NCI-H1092 (cell line): ENCODE results near the gene NDFIP2.
"Not testable (repeated sequence)": the region's sequence is repeated elsewhere in the genome, so short reads cannot be mapped to it uniquely, and the experiment has no call there.

Experiments used
- DNase-seq: peaks from one replicate; lab custom pipeline; 2025; lab: John Stamatoyannopoulos, UW

NDFIP2 gene

GRCh38 chr13:79533781-79534400 is 52.9 kb downstream of the NDFIP2 start:
- no peak for DNase-seq

- DNase-seq = no peak
Observed at GRCh38 chr13:79534596-79534995, 53.6 kb downstream of the NDFIP2 start.

- DNase-seq = no peak
Observed at GRCh38 chr13:79538757-79539156, 57.8 kb downstream of the NDFIP2 start.

GRCh38 chr13:79540504-79540903 is 59.5 kb downstream of the NDFIP2 start:
- DNase-seq = no peak

GRCh38 chr13:79541426-79542049 is 60.6 kb downstream of the NDFIP2 start:
- DNase-seq = peak; percentile 66

GRCh38 chr13:79543883-79544282 is 62.9 kb downstream of the NDFIP2 start:
- no peak for DNase-seq

GRCh38 chr13:79547211-79548195 is 66.5 kb downstream of the NDFIP2 start:
- no peak for DNase-seq

GRCh38 chr13:79548902-79549301 is 67.9 kb downstream of the NDFIP2 start:
- no peak for DNase-seq

- DNase-seq = no peak
Observed at GRCh38 chr13:79549355-79550106, 68.6 kb downstream of the NDFIP2 start.

GRCh38 chr13:79557666-79558065 is 76.7 kb downstream of the NDFIP2 start:
- DNase-seq = no peak

- no peak for DNase-seq
Observed at GRCh38 chr13:79560954-79561353, 80.0 kb downstream of the NDFIP2 start.

GRCh38 chr13:79562557-79562956 is 81.6 kb downstream of the NDFIP2 start:
- no peak for DNase-seq

- no peak for DNase-seq
Observed at GRCh38 chr13:79566118-79566517, 85.2 kb downstream of the NDFIP2 start.

- DNase-seq = no peak
Observed at GRCh38 chr13:79571147-79571546, 90.2 kb downstream of the NDFIP2 start.

- not testable (repeated sequence) for DNase-seq
Observed at GRCh38 chr13:79573892-79574291, 92.9 kb downstream of the NDFIP2 start.

GRCh38 chr13:79581870-79582315 is 100.9 kb downstream of the NDFIP2 start:
- no peak for DNase-seq

GRCh38 chr13:79582896-79583295 is 101.9 kb downstream of the NDFIP2 start:
- no peak for DNase-seq

- no peak for DNase-seq
Observed at GRCh38 chr13:79585033-79585432, 104.1 kb downstream of the NDFIP2 start.

GRCh38 chr13:79589603-79590393 is 108.8 kb downstream of the NDFIP2 start:
- DNase-seq = no peak

GRCh38 chr13:79590394-79590676 is 109.4 kb downstream of the NDFIP2 start:
- no peak for DNase-seq

GRCh38 chr13:79591493-79591892 is 110.5 kb downstream of the NDFIP2 start:
- DNase-seq = no peak
